HG03469 (cell line): ENCODE measurements around the gene ARV1.
"Not testable (repeated sequence)": the region's sequence is repeated elsewhere in the genome, so short reads cannot be mapped to it uniquely, and the experiment has no call there.

Experiments
- ATAC-seq: cut with Tn5 transposase; IDR thresholded peaks from one replicate; pipeline ENCODE4 v1.9.1; 2021; ENCODE audit warnings: mild to moderate bottlenecking, moderate library complexity, moderate number of reproducible peaks; ENCODE audit not compliant: unreplicated experiment

The ARV1 gene

DNA sequence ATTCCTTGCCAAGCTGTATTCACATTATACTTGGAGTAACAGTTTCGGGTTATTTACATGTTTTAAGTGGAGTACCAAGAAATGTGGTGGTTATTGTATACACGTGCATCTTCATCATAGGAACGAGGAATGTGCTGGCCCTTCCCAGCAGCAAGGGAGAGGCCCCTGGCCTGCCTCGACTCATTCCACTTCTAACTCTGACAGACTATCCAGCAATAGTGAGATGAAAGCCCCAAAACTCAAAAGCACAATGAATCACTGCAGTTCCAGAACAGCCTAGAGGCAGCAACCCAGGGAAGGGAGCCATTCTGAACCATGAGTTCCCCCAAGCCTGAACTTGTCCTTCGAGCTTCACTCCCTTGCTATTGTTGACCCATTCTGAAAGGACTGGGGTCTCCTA is 38.1 kb downstream of the ARV1 start:
- ATAC-seq: no peak

DNA sequence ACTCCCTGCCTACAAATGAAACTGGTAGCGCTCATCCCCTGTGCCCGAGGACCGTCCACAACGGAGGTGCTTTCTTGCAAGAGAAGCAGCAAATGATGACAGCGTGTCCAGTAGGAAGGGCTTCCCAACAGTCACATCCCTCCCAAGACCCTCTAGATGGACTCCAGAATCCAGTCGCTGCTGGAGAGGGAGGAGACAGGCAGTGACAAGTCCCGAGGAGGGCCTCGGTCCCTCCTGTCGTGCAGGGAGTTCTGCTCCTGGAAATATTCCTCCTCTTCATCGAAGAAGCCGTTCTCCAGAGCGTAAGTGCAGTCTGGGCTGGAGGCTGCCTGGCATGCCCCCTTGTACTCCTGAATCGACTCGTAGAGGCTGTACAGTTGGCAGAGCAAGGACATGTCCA is 40.8 kb downstream of the ARV1 start:
- no peak for ATAC-seq

DNA sequence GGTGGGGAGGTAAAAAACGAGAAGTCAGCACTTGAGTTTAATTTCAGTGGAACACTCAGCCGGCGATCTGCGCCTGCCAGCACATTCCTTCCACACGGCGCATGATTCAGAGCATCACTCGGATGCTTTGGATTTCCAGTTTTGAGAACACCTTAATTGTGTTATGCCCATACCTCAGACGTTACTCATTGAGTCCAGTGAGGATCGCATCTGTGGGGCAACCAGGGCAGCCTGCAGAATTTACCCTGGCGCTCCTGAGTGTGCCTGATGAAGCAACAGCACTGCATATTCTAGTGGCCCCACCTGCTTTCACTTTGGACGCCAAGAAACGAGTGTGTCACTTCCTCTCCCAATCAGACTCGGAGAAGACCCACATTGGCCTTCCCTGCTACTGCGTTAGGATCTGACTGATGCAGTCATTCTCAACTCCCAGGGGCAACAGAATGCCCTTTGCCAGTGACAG is 41.3 kb downstream of the ARV1 start:
- ATAC-seq: no peak

DNA sequence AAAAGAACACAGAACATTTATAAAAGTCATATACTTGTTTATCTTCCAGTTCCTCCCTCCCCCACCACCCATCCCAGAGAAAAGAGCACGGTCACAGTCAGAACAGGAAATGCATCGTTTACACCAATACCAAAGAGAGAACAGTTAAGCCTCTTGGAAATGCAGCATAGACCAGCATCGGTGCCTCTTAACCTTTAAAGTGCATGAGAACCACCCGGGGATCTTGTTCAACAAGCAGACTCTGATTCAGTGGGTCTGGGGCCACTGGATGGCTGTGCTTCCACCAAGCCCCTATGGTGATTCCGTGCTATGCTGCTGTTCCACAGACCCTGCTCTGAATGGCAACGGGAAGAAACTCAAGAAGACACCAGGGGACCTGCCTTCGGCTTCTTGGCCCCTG is 41.9 kb downstream of the ARV1 start:
- no peak for ATAC-seq

DNA sequence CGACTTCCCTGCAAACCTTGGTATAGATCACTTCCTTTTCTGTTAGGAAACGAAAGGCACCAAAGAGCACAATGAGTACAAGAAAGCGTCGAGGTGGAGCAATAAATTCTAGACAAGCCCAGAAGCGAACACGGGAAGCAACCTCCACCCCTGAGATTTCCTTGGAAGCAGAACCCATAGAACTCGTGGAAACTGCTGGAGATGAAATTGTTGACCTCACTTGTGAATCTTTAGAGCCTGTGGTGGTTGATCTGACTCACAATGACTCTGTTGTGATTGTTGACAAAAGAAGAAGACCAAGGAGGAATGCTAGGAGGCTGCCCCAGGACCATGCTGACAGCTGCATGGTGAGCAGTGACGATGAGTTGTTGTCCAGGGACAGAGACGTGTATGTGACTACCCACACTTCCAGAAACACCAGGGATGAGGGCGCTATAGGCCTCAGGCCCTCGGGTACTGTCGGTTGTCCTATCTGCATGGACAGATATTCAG is 42.7 kb downstream of the ARV1 start:
- no peak for ATAC-seq

DNA sequence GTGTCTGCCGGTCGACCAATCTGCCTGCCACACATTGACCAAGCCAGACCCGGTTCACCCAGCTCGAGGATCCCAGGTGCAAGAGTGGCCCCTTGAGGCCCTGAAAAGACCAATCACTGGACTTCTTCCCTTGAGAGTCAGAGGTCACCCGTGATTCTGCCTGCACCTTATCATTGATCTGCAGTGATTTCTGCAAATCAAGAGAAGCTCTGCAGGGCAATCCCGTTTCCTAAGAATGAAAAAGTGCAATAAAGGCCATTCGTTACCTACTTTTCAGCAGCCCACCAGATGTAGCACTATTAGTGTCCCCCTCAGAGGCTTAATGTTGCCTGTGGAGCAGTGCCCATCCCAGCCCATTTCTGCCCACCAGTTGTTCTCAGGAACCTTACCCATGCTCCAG is 43.6 kb downstream of the ARV1 start:
- not testable (repeated sequence) for ATAC-seq

DNA sequence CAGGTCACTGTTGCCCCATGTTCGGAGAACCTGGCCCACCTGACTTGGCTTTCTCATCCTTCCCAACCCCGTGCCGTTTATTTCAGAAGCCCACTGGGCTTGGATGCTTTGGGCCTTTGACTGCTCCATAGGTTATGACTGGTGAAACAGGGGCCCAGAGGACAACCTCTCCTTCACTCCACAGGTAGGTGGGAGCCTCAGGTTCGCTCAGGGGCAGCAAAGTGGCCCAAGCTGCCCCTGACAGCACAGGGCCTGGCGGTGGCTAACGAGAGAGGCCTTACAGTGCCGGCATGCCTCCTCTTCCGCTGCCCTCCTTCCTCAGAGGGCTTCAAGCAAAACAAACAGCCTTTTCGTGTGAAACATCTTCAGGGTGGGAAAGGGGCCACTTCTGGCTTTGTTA is 44.3 kb downstream of the ARV1 start:
- no peak for ATAC-seq

DNA sequence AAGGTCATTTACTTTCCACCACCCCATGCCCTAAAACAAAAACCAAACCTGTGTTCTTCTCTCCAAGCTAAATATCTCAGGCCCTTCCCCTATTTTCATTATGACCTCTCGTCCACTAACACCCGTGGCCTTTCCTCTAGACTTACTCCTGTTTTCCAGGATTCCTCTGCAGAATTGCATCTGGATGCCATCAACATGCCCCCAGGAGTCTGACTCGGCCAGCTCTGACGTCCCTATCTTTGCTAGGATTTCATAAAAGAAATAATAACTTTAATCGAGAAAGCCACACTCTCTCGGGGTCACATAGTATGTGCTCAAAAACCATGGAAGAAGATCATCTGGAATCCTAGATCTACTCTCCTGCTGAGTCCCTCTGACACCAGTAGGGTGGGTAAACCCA is 47.7 kb downstream of the ARV1 start:
- ATAC-seq: no peak

DNA sequence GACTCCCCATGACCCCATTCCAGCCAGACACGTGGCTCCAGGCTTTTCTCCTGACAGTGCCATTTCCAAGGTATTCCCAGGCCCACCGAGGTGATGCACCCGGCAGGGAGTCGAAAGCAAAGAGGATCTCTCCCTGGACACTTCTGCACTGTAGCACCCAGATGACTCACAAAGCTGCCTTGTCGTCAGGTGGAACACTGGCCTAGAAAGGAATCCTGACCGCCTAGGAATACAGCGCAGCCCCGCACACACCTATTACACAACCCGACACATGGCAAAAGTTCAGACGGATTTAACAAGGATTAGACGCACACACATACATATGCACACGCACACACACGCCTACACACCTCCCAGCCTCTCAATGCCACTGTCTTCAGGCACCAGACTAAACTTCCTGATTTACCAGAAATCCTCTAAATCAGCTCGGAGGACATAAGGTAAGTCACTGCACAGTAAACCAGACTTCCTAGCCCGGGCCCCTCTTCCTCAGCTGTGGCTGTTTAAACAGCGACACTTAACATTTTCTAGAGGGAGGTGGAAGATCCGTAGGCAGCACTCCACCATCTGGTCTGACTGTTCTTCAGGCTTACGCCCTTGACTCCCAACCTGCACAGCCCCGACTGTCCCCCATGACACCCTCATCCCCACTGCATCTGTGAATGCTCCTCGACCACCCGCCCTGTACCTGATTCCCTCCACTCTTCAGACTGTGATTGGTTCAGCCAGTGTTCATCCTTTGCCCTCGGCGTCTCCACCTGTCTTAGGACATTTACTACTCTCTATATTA is 48.4 kb downstream of the ARV1 start:
- no peak for ATAC-seq

DNA sequence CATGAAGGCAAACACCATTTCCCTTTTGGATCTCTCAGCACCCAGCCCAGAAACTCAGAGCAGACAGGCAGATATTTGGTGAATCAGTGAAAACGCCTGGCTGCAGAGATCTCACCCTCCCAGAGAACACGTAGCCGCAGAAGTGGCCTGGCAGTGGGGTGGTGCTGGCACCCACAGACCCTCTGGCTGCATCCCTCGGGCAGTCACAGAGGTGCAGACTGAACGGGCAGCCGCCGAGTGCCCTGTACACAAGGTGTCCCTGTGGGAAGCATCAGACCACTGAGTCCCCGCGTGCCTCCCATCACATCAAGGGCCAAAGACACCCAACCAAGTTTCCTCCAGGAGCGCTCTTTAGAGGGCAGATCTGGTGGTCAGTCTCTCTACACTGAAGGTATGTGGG is 49.1 kb downstream of the ARV1 start:
- ATAC-seq: no peak

DNA sequence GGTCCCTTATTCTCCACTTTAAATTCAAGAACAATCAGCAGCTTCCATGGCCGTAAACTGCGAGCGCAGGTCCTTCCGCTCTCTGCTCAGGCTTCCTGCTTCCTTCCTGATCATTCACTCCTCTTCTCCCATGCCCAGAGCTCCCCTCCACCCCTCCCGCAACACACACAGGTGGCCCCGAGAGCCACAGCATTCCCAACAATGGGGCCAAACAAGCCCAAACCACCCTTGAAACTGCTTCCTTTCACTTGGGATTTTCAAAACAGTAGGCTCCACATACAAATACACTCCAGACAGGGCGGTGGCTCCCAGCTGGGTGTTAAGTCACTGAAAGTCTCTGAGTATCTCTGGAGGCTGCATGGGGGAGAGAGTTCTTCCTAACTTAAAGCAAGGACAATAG is 49.8 kb downstream of the ARV1 start:
- no peak for ATAC-seq

DNA sequence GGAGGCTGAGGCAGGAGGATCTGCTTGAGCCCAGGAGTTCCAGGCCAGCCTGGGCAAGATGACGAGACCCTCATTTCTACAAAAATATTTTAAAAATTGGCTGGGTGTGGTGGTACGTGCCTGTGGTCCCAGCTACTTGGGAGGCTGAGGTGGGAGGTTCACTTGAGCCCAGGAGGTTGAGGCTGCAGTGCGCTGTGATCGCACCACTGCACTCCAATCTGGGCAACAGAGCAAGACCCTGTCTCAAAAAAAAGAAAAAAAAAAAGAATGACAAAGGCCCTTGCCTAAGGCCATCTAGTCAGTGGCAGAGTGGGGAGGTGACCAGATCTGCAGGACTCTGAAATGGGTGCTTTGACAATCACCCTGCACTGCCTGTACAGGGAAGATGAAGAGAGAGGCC is 50.4 kb downstream of the ARV1 start:
- ATAC-seq: not testable (repeated sequence)

DNA sequence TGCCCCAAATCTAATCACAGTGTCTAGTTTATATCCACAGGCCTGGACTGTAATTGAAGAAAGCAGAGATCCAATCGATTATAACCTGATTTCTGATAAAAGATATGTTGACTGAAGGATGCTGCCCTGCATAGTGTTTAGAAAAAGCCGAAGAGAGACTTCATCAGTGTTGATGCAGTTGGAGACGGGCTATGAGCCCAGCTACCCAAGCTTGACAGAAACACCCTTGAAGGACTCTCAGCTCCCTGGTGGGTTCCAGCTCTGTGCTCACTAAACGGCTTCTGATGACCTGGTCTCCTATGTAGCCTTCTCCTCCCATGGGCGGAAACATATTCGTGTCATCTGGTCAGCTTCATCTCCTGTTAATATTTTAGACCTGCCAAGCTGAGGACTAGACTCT is 50.9 kb downstream of the ARV1 start:
- ATAC-seq: no peak

DNA sequence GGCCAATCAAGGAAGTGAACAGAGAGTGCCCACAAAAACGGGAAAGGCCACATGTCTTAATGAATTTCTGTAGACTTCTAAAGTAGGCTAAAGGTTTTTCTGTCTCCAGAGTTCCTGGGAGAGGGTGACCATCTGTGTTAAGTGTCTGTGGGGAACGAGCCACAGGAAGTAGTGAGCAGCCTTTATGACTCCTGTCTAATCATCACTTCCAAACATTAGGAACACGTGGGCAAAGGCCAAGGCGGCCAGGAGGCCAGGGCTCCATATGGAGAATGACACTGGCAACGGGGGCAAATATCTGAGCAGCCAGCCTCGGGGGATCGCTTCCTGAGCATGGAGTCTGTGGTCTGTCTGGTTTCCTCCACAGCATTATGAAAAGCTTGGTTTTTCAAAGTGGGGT is 54.1 kb downstream of the ARV1 start:
- ATAC-seq: no peak

DNA sequence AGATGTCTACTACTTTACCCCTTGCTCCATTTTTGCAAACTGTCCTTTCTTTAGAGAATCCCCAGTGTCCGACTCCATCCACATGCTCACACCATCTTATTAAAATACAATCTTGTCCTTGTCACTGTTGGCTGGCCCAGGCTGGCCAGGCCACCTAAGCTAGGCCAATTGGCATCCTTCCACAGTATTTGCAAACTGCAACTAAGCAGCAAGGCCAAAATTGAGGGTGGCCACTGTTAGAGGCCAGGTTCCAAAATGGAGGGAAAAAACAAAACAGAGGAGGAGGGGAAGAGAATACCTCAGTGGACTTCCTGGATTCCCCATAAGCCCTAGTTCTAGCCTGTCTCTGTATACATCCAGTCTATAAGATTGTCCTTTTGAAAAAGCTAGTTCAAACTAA is 56.9 kb downstream of the ARV1 start:
- no peak for ATAC-seq

DNA sequence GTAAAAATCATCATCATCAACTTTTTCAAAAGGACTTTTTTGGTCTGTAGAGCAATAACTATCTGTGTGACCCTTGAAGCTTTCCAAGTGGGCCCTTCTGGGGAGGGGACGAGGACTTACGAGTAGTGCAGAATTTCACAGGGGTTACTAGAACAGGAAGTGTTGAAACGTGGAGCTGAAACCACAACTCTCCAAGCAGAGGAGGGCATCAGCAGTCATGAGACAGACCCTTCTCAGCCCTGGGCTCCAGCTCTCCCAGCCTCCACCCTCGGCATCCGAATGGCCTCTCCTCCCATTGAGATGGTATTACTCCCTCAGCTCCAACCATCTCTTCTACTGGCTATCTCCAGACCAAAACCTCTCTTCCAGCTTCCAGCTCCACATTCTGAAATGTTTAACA is 57.5 kb downstream of the ARV1 start:
- ATAC-seq: no peak

DNA sequence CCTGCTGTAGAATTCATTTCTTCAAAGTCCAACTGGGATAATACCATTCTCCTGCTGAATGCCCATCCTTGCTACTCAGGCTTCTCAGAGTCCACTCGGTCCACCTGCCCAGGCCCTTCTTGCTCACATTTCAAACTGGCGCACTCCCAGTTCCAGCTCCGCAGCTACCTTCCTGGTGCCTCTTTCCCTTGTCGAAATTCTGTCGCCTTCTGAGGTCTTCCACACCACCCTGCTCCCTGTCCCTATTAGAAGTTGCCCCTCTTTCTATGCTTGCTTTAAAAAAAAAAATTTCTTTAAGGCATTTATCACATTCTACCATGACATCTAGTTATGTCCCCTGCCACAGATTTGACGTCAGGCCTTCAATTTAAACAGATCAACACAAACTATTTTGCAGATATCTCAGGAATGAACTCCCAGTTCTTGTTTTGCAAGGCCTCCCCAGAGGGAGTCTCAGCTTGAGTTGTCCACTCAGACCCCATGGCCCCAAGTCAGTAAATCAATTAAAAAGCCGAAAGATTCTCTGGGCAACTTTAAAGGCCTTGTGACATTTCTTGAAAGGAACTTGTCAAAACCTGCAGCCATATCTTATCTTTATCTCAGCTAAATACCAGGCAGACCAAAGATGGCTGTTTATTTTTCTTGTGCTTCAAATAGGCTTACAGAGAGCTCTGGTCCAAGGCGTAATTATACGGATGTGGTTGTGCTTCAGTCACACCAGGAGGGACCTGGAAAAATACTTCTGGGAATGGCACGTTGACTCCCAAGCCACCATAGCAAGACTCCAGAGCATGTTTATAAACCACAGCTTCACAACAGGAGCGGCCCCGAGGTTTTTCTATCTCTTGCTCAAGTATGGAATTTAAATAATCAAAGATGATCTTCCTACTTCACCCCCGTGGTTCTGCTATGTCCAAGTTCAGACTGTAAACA is 59.0 kb downstream of the ARV1 start:
- ATAC-seq: no peak

DNA sequence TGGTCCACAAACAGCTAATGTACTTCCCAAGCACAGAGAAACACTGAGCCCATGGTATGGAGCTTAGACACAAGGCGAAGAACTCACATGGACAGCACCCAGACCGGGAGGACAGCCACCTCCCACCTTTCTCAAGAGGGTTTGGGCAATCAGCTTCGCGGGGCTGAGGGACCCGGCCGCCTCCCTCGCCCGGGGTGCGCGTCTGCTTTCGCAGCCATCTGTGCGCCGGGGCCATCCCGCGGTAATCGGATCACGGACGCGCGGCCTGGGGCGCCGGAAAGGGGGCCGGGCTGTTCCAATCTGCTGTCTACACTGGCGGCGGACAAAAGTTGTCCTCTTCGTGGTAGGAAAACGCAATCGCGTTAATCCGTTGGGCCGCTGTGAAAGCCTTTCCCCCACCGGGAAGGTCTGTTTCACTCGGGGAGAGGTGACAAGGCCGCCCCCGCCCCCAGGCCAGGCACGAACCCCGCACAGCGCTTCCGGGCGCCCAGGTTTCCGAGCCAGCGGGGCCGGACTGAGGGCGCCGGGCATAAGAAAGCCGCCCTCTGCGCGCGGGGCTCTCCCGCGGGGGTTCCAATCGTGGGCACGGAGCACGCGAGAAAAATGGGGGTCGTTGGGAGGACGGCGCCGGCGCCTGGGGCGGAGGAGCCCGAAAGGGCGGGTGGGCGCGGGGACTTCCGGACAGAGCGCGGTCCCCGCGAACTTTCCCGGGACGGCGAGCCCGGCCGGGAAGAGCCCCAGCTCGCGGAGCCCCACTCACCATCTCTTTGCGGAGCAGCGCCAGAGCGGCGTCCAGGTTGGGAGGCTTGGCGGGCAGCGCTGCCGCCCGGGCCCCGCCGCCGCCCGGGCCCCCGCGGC is 60.5 kb downstream of the ARV1 start:
- no peak for ATAC-seq

DNA sequence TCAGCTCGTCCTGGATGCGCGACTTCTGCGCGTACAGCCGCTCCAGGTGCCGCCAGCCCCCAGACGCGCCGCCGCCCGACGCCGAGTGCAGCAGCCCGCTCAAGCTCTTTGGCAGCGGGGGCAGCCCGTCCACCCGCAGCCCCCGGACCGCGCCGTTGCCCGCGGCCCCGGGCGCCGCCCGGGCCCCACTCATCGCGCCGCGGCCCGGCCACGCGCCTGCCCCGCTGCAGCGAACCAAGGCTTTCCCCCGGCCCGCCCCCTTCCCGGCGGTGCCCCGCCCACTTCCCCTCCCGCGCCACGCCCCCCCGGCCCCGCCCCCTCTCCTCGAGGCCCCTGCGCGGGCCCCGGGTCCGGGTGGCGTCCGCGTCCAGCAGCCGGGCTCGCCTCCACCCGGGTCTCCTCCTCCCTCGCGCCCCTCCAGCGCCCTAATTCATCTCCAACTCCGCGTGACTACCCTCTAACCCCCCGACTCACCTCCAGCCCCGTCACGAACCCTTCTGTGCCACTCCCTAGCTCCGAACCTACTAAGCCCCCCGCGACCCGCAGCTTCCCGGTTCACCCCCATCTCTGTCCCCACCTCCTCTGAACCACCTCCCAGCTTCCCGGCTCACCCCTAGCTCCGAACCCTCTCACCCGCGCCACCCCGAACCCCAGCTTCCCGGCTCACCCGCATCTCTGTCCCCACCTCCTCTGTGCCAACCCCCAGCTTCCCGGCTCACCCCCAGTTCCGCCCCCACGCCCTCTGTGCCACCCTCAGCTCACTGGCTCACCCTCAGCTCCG is 61.3 kb downstream of the ARV1 start, which contains the start of gene FAM89A:
FAM89A (minus strand) TSS at position 236 of the 781 bp plus-strand sequence; CDS start at position 193, 43 bp downstream.
- no peak for ATAC-seq
